Neural crest cell (in vitro differentiated cells): Measurements from ENCODE around the gene SDHC. TPM values are rescaled to one million over a fixed set of nuclear protein-coding genes. Genes with fewer than 3 reads are reported as not detected.
"Not testable (repeated sequence)": the region's sequence is repeated elsewhere in the genome, so short reads cannot be mapped to it uniquely, and the experiment has no call there.

Experiments
- DNase-seq: peaks from one replicate; pipeline ENCODE4 v3.0.0; 2021; ENCODE audit warnings: low read depth, mixed read lengths, low spot score
- H3K27ac Mint-ChIP-seq: one replicate; pipeline ENCODE4 v1.8.0; 2021; ENCODE audit warnings: mild to moderate bottlenecking, mixed read lengths; ENCODE audit not compliant: unreplicated experiment
- H3K27me3 Mint-ChIP-seq: 2 replicates; pipeline ENCODE4 v1.8.0; 2021; ENCODE audit warnings: low read depth, mild to moderate bottlenecking, mixed read lengths
- H3K36me3 Mint-ChIP-seq: 2 replicates; pipeline ENCODE4 v1.8.0; 2021; ENCODE audit warnings: low read depth, mild to moderate bottlenecking, mixed read lengths
- H3K4me1 Mint-ChIP-seq: 2 replicates; pipeline ENCODE4 v1.8.0; 2021; ENCODE audit warnings: mixed read lengths
- H3K4me3 Mint-ChIP-seq: one replicate; pipeline ENCODE4 v1.8.0; 2021; ENCODE audit warnings: mild to moderate bottlenecking, mixed read lengths
- H3K9me3 Mint-ChIP-seq: 2 replicates; pipeline ENCODE4 v1.8.0; 2021; ENCODE audit warnings: mixed read lengths
- CTCF ChIP-seq: fragments of 200-600 bp; sonication (generic); conservative IDR thresholded peaks from 2 replicates; pipeline ENCODE4 v1.5.0; 2021; ENCODE audit warnings: antibody characterized with exemption, mild to moderate bottlenecking
- total RNA-seq: library from RNA; stranded (reverse); gene quantifications from 2 replicates; pipeline ENCODE4 v1.2.1, GENCODE V29; 2021

SDHC gene
- total RNA-seq, 1 donor from 2014 or later = 200 TPM

GRCh38 chr1:161309868-161310267 is 4.3 kb upstream of the SDHC start, which contains the start of gene MPZ:
Gene MPZ (minus strand): TSS chr1:161309968. CDS start chr1:161309905, 63 bp downstream.
- DNase-seq = peak; percentile 5
- Mint-ChIP-seq H3K4me3 (peak within 1 kb of the TSS; percentile 58), H3K27ac (peak within 1 kb of the TSS; percentile 54), H3K27me3 (no peaks in the 10 kb centered on the region), H3K4me1 (peaks cover 76% of the 10 kb centered on the region), H3K9me3 (peaks cover 3% of the 10 kb centered on the region), H3K36me3 (peaks cover 3% of the 10 kb centered on the region)
- no peak for TF ChIP-seq CTCF

GRCh38 chr1:161311595-161312181 is 2.5 kb upstream of the SDHC start:
- Mint-ChIP-seq H3K27ac (no peak overlapping the region), H3K36me3 (peaks cover 1% of the 10 kb centered on the region), H3K4me3 (peak overlapping the region; percentile 21), H3K4me1 (peaks cover 75% of the 10 kb centered on the region), H3K9me3 (peaks cover under 1% of the 10 kb centered on the region), H3K27me3 (no peaks in the 10 kb centered on the region)
- no peak for TF ChIP-seq CTCF
- no peak for DNase-seq

GRCh38 chr1:161313554-161314200 is 504 bp upstream of the SDHC start:
- Mint-ChIP-seq H3K27me3 (no peaks in the 10 kb centered on the region), H3K4me1 (peaks cover 55% of the 10 kb centered on the region), H3K4me3 (peak overlapping the region; percentile 95), H3K27ac (peak overlapping the region; percentile 99), H3K36me3 (peaks cover 2% of the 10 kb centered on the region), H3K9me3 (no peaks in the 10 kb centered on the region)
- no peak for TF ChIP-seq CTCF
- DNase-seq = no peak

GRCh38 chr1:161315841-161316674 is 1.9 kb downstream of the SDHC start:
- H3K36me3 Mint-ChIP-seq, H3K27me3 Mint-ChIP-seq, H3K9me3 Mint-ChIP-seq, DNase-seq, H3K27ac Mint-ChIP-seq: not testable (repeated sequence)
- peaks cover 38% of the 10 kb centered on the region for H3K4me1 Mint-ChIP-seq
- peak overlapping the region; percentile 95 for H3K4me3 Mint-ChIP-seq

- no peak overlapping the region for H3K27ac Mint-ChIP-seq
- no peak for DNase-seq
- H3K9me3 Mint-ChIP-seq = no peaks in the 10 kb centered on the region
- no peak overlapping the region for H3K4me3 Mint-ChIP-seq
- H3K36me3 Mint-ChIP-seq = peaks cover 3% of the 10 kb centered on the region
- peaks cover 10% of the 10 kb centered on the region for H3K4me1 Mint-ChIP-seq
- TF ChIP-seq CTCF = no peak
- no peaks in the 10 kb centered on the region for H3K27me3 Mint-ChIP-seq
Measured at GRCh38 chr1:161324020-161324419, 9.8 kb downstream of the SDHC start.

- Mint-ChIP-seq H3K9me3 (no peaks in the 10 kb centered on the region), H3K4me3 (no peak overlapping the region), H3K27ac (no peak overlapping the region), H3K36me3 (peaks cover 20% of the 10 kb centered on the region), H3K4me1 (peaks cover 4% of the 10 kb centered on the region), H3K27me3 (no peaks in the 10 kb centered on the region)
- DNase-seq = no peak
- no peak for TF ChIP-seq CTCF
Measured at GRCh38 chr1:161330346-161330745, 16.2 kb downstream of the SDHC start.
